SK-N-SH (cell line): ENCODE data around the gene PPP2R5C. TPM values are rescaled to one million over a fixed set of nuclear protein-coding genes. Genes with fewer than 3 reads are reported as not detected.

Experiments
- CTCF ChIA-PET: fragments of 300-600, 350-600 bp; formaldehyde crosslinking; extraction: SDS; loops from one replicate; lab custom pipeline; 2021; lab: Yijun Ruan, JAX
- POLR2A ChIA-PET: fragments of 350-600 bp; sonication (Branson Sonifier 250); formaldehyde crosslinking; extraction: SDS; loops from one replicate; lab custom pipeline; 2020; ENCODE audit warnings: antibody characterized with exemption, inconsistent platforms; lab: Yijun Ruan, JAX
- DNase-seq: peaks from one replicate; pipeline ENCODE4 v3.0.0; 2012
- H2AFZ ChIP-seq: fragments of 200-600 bp; sonication (generic); 2 replicates; pipeline ENCODE4 v1.8.1; 2016; ENCODE audit warnings: antibody characterized with exemption, mild to moderate bottlenecking, low read depth
- H3F3A ChIP-seq: fragments of 200-600 bp; sonication (generic); replicated peaks from 2 replicates; pipeline ENCODE3; 2016; ENCODE audit warnings: antibody characterized with exemption, mild to moderate bottlenecking; ENCODE audit not compliant: insufficient read depth
- H3K27ac ChIP-seq, 2 experiments: fragments of 200-500 bp in 1 of 2; fragments of 200-600 bp in 1 of 2; sonication (Bioruptor generic) in 1 of 2; sonication (generic), shearing (Covaris generic) in 1 of 2; 2 replicates each; pipeline versions ENCODE4 v1.5.1 to v1.6.1; 2014 to 2016; ENCODE audit warnings: low read depth in 2 of 2, inconsistent platforms in 1 of 2, low read length in 1 of 2, mild to moderate bottlenecking in 1 of 2, mixed read lengths in 1 of 2
- H3K27me3 ChIP-seq: fragments of 200-600 bp; sonication (generic), shearing (Covaris generic); 2 replicates; pipeline ENCODE4 v1.6.1; 2016; ENCODE audit warnings: mixed run types; ENCODE audit not compliant: insufficient read depth
- H3K36me3 ChIP-seq, 2 experiments: fragments of 200-500 bp in 1 of 2; fragments of 200-600 bp in 1 of 2; sonication (Bioruptor generic) in 1 of 2; sonication (generic) in 1 of 2; replicated peaks in 1 of 2; 2 replicates each; pipeline versions ENCODE3 to v1.5.1; 2014 to 2016; ENCODE audit warnings: low read length in 1 of 2, mild to moderate bottlenecking in 1 of 2; ENCODE audit not compliant: insufficient read depth in 2 of 2, control insufficient read depth in 1 of 2
- H3K4me1 ChIP-seq, 2 experiments: fragments of 200-500 bp in 1 of 2; fragments of 200-600 bp in 1 of 2; sonication (Bioruptor generic) in 1 of 2; sonication (generic), shearing (Covaris generic) in 1 of 2; 2 replicates each; pipeline versions ENCODE4 v1.5.1 to v1.6.1; 2014 to 2016; ENCODE audit warnings: low read depth in 1 of 2, low read length in 1 of 2, mixed run types in 1 of 2; ENCODE audit not compliant: insufficient read depth in 2 of 2, control insufficient read depth in 1 of 2
- H3K4me2 ChIP-seq: fragments of 200-600 bp; sonication (generic), shearing (Covaris generic); 2 replicates; pipeline ENCODE4 v1.6.1; 2017; ENCODE audit warnings: mixed run types
- H3K4me3 ChIP-seq, 2 experiments: fragments of 200-500 bp in 1 of 2; fragments of 200-600 bp in 1 of 2; sonication (Bioruptor generic) in 1 of 2; sonication (generic), shearing (Covaris generic) in 1 of 2; 2 replicates each; pipeline versions ENCODE4 v1.5.1 to v1.8.1; 2014 to 2016; ENCODE audit warnings: low read depth in 2 of 2, inconsistent platforms in 1 of 2, low read length in 1 of 2, mild to moderate bottlenecking in 1 of 2, mixed read lengths in 1 of 2, moderate library complexity in 1 of 2
- H3K79me2 ChIP-seq: fragments of 200-600 bp; sonication (generic); 2 replicates; pipeline ENCODE4 v1.8.1; 2017; ENCODE audit warnings: mild to moderate bottlenecking; ENCODE audit not compliant: insufficient read depth
- H3K9ac ChIP-seq: fragments of 200-600 bp; sonication (generic); 2 replicates; pipeline ENCODE4 v1.6.1; 2017; ENCODE audit warnings: mixed run types
- H3K9me2 ChIP-seq: fragments of 200-600 bp; sonication (generic); 2 replicates; pipeline ENCODE4 v1.6.1; 2017; ENCODE audit warnings: mixed run types
- H3K9me3 ChIP-seq: fragments of 200-600 bp; sonication (generic); 2 replicates; pipeline ENCODE4 v1.6.1; 2017; ENCODE audit warnings: mixed run types, mild to moderate bottlenecking, moderate library complexity
- H4K20me1 ChIP-seq: fragments of 200-600 bp; sonication (generic); 2 replicates; pipeline ENCODE4 v1.6.1; 2017; ENCODE audit warnings: mild to moderate bottlenecking, mixed run types; ENCODE audit not compliant: insufficient read depth
- CTCF ChIP-seq: fragments of 200-600 bp; sonication (generic); IDR thresholded peaks from 2 replicates; pipeline ENCODE4 v1.6.1; 2017; ENCODE audit warnings: antibody characterized with exemption, mild to moderate bottlenecking, moderate library complexity
- ELF1 ChIP-seq: IDR thresholded peaks from 2 replicates; pipeline ENCODE4 v1.4.0; 2012
- FOXJ3 ChIP-seq: sonication (generic); formaldehyde crosslinking; IDR thresholded peaks from 2 replicates; pipeline ENCODE4 v1.5.1; 2020; ENCODE audit warnings: mild to moderate bottlenecking, missing genetic modification reagents
- GATA2 ChIP-seq: sonication (generic); formaldehyde crosslinking; IDR thresholded peaks from 2 replicates; pipeline ENCODE4 v1.5.0; 2020; ENCODE audit warnings: mild to moderate bottlenecking, missing genetic modification reagents
- MXI1 ChIP-seq: IDR thresholded peaks from 2 replicates; pipeline ENCODE4 v1.6.1; 2012; ENCODE audit warnings: mild to moderate bottlenecking, low read depth, low read length, improper control_type of control experiment
- NFIC ChIP-seq: IDR thresholded peaks from 2 replicates; pipeline ENCODE4 v1.4.0; 2012; ENCODE audit warnings: borderline replicate concordance
- RCOR1 ChIP-seq: fragments of 150-350 bp; IDR thresholded peaks from 2 replicates; pipeline ENCODE4 v1.6.1; 2017; ENCODE audit warnings: antibody characterized with exemption, low read length
- RFX5 ChIP-seq: IDR thresholded peaks from 2 replicates; pipeline ENCODE4 v1.6.1; 2012; ENCODE audit warnings: mild to moderate bottlenecking, improper control_type of control experiment, low read length
- SIN3A ChIP-seq: IDR thresholded peaks from 2 replicates; pipeline ENCODE4 v1.6.1; 2012; ENCODE audit warnings: low read depth, mild to moderate bottlenecking, low read length, moderate library complexity, borderline replicate concordance
- SMC3 ChIP-seq: IDR thresholded peaks from 2 replicates; pipeline ENCODE4 v1.6.1; 2012; ENCODE audit warnings: low read depth, low read length, improper control_type of control experiment
- TAF1 ChIP-seq: IDR thresholded peaks from 2 replicates; pipeline ENCODE4 v1.6.1; 2012; ENCODE audit warnings: low read depth, mild to moderate bottlenecking, low read length, moderate library complexity, borderline replicate concordance
- TCF12 ChIP-seq: IDR thresholded peaks from 2 replicates; pipeline ENCODE4 v1.4.0; 2012
- TEAD4 ChIP-seq: IDR thresholded peaks from 2 replicates; pipeline ENCODE4 v1.4.0; 2012; ENCODE audit warnings: mild to moderate bottlenecking, borderline replicate concordance; ENCODE audit not compliant: insufficient read depth
- WGBS: methylation state at CpG from one replicate; pipeline ENCODE4 v1.1.6; 2017; ENCODE audit warnings: low lambda C conversion rate; 5-methylcytosine and 5-hydroxymethylcytosine counted together
- polyA plus RNA-seq, 3 experiments: library from polyadenylated mRNA; depleted of rRNA; stranded (reverse); fragments of >200 nt; gene quantifications; 2 replicates each; pipeline ENCODE4 v1.2.3, GENCODE V29; 2012
- TF ChIP-seq, protein P1 (sequence below): IDR thresholded peaks from 2 replicates; pipeline ENCODE4 v1.4.0; 2012; ENCODE audit warnings: low read depth, borderline replicate concordance
- TF ChIP-seq, protein P2 (sequence below): IDR thresholded peaks from 2 replicates; pipeline ENCODE4; 2012
- TF ChIP-seq, protein P3 (sequence below): IDR thresholded peaks from 2 replicates; pipeline ENCODE4 v1.6.1; 2012; ENCODE audit warnings: mild to moderate bottlenecking, low read depth, low read length, moderate library complexity

Gene PPP2R5C
- polyA plus RNA-seq, 1 of the 3 experiments (the other 2 are of a cell fraction) = 43.7 TPM

DNA sequence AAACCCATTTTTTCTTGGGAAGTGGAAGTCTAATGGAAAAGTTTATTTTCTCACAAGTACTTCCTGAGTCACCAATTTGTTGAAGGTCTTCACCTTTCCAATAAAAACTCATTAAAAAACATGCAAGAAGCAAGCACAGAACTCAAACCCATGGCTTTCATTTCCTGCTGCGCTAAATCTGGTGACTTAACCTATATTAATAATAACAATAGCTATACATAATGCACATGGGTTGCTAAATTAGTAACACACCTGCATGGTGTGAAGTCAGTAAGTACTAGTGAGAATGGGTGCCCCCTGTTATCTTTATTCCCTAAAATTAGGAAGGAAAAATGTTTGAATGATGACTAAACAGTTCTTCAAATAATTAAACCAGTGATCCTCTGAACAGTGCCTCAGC lies 52.3 kb downstream of the PPP2R5C start:
- POLR2A ChIA-PET = no interaction called here

DNA sequence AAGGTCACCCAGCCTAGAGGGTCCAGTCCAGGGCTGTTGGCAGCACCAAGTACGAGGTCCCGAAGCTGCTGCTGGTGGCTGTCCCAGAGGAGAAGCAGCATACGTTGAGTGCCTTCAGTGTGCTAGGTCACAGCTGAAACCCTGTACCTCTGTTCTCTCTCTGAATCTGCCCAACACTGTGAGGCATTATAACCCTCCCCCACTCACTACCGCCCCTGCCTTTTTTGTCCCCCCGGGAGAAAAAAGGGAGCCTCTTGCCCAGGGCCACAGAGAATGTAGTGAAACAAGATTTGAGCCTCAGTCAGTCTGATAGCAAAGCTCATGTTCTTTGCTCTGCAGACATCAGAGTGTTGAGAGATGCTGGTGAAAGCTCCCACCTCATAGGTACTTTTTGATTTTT lies 53.4 kb downstream of the PPP2R5C start:
- no peak overlapping the region; a peak in 1 of 4 replicates for H3K27ac ChIP-seq
- CTCF ChIA-PET = interaction anchor here (1.7 to 4.0 kb wide), 2 partner anchors 10 to 44 kb away, joined by 4 to 14 read pairs; no protein-coding TSS in a partner anchor
- no peak overlapping the region for H3K4me3 ChIP-seq
- no peak overlapping the region for H2AFZ ChIP-seq
- POLR2A ChIA-PET = interaction anchor here (0.6 kb wide), 1 partner anchor 143 kb away, joined by 4 read pairs; no protein-coding TSS in a partner anchor
- H3K79me2 ChIP-seq = peaks cover 96% of the 10 kb centered on the region
- H3K27me3 ChIP-seq = no peaks in the 10 kb centered on the region
- no peak overlapping the region for H3K4me2 ChIP-seq
- H3F3A ChIP-seq = peaks cover 13% of the 10 kb centered on the region
- H3K36me3 ChIP-seq = peaks cover 8 to 34% of the 10 kb centered on the region in 2 experiments
- WGBS = 90% methylated on average over 2 of the region's 5 CpGs
- H3K9me3 ChIP-seq = 0 out of 2 replicates have a peak, but pooled peaks cover 3% of the 10 kb centered on the region
- H3K9ac ChIP-seq = no peak overlapping the region
- peaks cover 61% of the 10 kb centered on the region for H4K20me1 ChIP-seq
- DNase-seq = no peak
- no peaks in the 10 kb centered on the region for H3K9me2 ChIP-seq
- peaks cover 14 to 36% of the 10 kb centered on the region in 2 experiments; a peak in 3 of 4 replicates for H3K4me1 ChIP-seq
- TF ChIP-seq, protein P1, sequence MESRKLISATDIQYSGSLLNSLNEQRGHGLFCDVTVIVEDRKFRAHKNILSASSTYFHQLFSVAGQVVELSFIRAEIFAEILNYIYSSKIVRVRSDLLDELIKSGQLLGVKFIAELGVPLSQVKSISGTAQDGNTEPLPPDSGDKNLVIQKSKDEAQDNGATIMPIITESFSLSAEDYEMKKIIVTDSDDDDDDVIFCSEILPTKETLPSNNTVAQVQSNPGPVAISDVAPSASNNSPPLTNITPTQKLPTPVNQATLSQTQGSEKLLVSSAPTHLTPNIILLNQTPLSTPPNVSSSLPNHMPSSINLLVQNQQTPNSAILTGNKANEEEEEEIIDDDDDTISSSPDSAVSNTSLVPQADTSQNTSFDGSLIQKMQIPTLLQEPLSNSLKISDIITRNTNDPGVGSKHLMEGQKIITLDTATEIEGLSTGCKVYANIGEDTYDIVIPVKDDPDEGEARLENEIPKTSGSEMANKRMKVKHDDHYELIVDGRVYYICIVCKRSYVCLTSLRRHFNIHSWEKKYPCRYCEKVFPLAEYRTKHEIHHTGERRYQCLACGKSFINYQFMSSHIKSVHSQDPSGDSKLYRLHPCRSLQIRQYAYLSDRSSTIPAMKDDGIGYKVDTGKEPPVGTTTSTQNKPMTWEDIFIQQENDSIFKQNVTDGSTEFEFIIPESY = no peak
- TF ChIP-seq TCF12 = no peak
- TF ChIP-seq, protein P2, sequence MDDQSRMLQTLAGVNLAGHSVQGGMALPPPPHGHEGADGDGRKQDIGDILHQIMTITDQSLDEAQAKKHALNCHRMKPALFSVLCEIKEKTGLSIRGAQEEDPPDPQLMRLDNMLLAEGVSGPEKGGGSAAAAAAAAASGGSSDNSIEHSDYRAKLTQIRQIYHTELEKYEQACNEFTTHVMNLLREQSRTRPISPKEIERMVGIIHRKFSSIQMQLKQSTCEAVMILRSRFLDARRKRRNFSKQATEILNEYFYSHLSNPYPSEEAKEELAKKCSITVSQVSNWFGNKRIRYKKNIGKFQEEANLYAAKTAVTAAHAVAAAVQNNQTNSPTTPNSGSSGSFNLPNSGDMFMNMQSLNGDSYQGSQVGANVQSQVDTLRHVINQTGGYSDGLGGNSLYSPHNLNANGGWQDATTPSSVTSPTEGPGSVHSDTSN = no peak
- TF ChIP-seq RCOR1 = no peak
- TF ChIP-seq, protein P3, sequence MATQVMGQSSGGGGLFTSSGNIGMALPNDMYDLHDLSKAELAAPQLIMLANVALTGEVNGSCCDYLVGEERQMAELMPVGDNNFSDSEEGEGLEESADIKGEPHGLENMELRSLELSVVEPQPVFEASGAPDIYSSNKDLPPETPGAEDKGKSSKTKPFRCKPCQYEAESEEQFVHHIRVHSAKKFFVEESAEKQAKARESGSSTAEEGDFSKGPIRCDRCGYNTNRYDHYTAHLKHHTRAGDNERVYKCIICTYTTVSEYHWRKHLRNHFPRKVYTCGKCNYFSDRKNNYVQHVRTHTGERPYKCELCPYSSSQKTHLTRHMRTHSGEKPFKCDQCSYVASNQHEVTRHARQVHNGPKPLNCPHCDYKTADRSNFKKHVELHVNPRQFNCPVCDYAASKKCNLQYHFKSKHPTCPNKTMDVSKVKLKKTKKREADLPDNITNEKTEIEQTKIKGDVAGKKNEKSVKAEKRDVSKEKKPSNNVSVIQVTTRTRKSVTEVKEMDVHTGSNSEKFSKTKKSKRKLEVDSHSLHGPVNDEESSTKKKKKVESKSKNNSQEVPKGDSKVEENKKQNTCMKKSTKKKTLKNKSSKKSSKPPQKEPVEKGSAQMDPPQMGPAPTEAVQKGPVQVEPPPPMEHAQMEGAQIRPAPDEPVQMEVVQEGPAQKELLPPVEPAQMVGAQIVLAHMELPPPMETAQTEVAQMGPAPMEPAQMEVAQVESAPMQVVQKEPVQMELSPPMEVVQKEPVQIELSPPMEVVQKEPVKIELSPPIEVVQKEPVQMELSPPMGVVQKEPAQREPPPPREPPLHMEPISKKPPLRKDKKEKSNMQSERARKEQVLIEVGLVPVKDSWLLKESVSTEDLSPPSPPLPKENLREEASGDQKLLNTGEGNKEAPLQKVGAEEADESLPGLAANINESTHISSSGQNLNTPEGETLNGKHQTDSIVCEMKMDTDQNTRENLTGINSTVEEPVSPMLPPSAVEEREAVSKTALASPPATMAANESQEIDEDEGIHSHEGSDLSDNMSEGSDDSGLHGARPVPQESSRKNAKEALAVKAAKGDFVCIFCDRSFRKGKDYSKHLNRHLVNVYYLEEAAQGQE = no peak
- no peak for TF ChIP-seq ELF1
- TF ChIP-seq MXI1 = no peak
- TF ChIP-seq TEAD4 = no peak

More for the DNA sequence above, 52.3 kb downstream of the PPP2R5C start:
- 90% methylated on average over 1 of the region's 1 CpG for WGBS
- Histone ChIP-seq H3K9me3 (0 out of 2 replicates have a peak, but pooled peaks cover 3% of the 10 kb centered on the region), H3K79me2 (peaks cover 85% of the 10 kb centered on the region), H3K4me2 (no peak overlapping the region), H3K9me2 (no peaks in the 10 kb centered on the region), H3K4me1 (peaks cover 14 to 37% of the 10 kb centered on the region in 2 experiments; a peak in 3 of 4 replicates), H4K20me1 (peaks cover 50% of the 10 kb centered on the region), H3K9ac (no peak overlapping the region), H3F3A (peaks cover 20% of the 10 kb centered on the region), H3K27me3 (no peaks in the 10 kb centered on the region), H3K27ac (no peak overlapping the region; a peak in 1 of 4 replicates), H3K36me3 (peaks cover 6 to 28% of the 10 kb centered on the region in 2 experiments), H2AFZ (no peak overlapping the region), H3K4me3 (no peak overlapping the region)
- no peak for DNase-seq
- no peak for TF ChIP-seq CTCF
- TF ChIP-seq TAF1 = no peak
- TF ChIP-seq FOXJ3 = no peak
- TF ChIP-seq GATA2 (CRISPR knock-in tag) = no peak
- no peak for TF ChIP-seq SIN3A
- TF ChIP-seq, protein P2 = no peak
- TF ChIP-seq RFX5 = no peak
- TF ChIP-seq NFIC = no peak
- no peak for TF ChIP-seq SMC3
- CTCF ChIA-PET = interaction anchor here (1.7 to 2.3 kb wide), 2 partner anchors 11 to 43 kb away, joined by 4 to 13 read pairs; no protein-coding TSS in a partner anchor
